SK-N-SH (cell line): Measurements from ENCODE around the gene HSPB3. TPM values are rescaled to one million over a fixed set of nuclear protein-coding genes. Genes with fewer than 3 reads are reported as not detected.

Source experiments
- CTCF ChIA-PET: fragments of 300-600, 350-600 bp; formaldehyde crosslinking; extraction: SDS; loops from one replicate; lab custom pipeline; 2021; lab: Yijun Ruan, JAX
- POLR2A ChIA-PET: fragments of 350-600 bp; sonication (Branson Sonifier 250); formaldehyde crosslinking; extraction: SDS; loops from one replicate; lab custom pipeline; 2020; ENCODE audit warnings: antibody characterized with exemption, inconsistent platforms; lab: Yijun Ruan, JAX
- DNase-seq: peaks from one replicate; pipeline ENCODE4 v3.0.0; 2012
- H2AFZ ChIP-seq: fragments of 200-600 bp; sonication (generic); 2 replicates; pipeline ENCODE4 v1.8.1; 2016; ENCODE audit warnings: antibody characterized with exemption, mild to moderate bottlenecking, low read depth
- H3F3A ChIP-seq: fragments of 200-600 bp; sonication (generic); replicated peaks from 2 replicates; pipeline ENCODE3; 2016; ENCODE audit warnings: antibody characterized with exemption, mild to moderate bottlenecking; ENCODE audit not compliant: insufficient read depth
- H3K27ac ChIP-seq, 2 experiments: fragments of 200-500 bp in 1 of 2; fragments of 200-600 bp in 1 of 2; sonication (Bioruptor generic) in 1 of 2; sonication (generic), shearing (Covaris generic) in 1 of 2; 2 replicates each; pipeline versions ENCODE4 v1.5.1 to v1.6.1; 2014 to 2016; ENCODE audit warnings: low read depth in 2 of 2, inconsistent platforms in 1 of 2, low read length in 1 of 2, mild to moderate bottlenecking in 1 of 2, mixed read lengths in 1 of 2
- H3K27me3 ChIP-seq: fragments of 200-600 bp; sonication (generic), shearing (Covaris generic); 2 replicates; pipeline ENCODE4 v1.6.1; 2016; ENCODE audit warnings: mixed run types; ENCODE audit not compliant: insufficient read depth
- H3K36me3 ChIP-seq, 2 experiments: fragments of 200-500 bp in 1 of 2; fragments of 200-600 bp in 1 of 2; sonication (Bioruptor generic) in 1 of 2; sonication (generic) in 1 of 2; replicated peaks in 1 of 2; 2 replicates each; pipeline versions ENCODE3 to v1.5.1; 2014 to 2016; ENCODE audit warnings: low read length in 1 of 2, mild to moderate bottlenecking in 1 of 2; ENCODE audit not compliant: insufficient read depth in 2 of 2, control insufficient read depth in 1 of 2
- H3K4me1 ChIP-seq, 2 experiments: fragments of 200-500 bp in 1 of 2; fragments of 200-600 bp in 1 of 2; sonication (Bioruptor generic) in 1 of 2; sonication (generic), shearing (Covaris generic) in 1 of 2; 2 replicates each; pipeline versions ENCODE4 v1.5.1 to v1.6.1; 2014 to 2016; ENCODE audit warnings: low read depth in 1 of 2, low read length in 1 of 2, mixed run types in 1 of 2; ENCODE audit not compliant: insufficient read depth in 2 of 2, control insufficient read depth in 1 of 2
- H3K4me2 ChIP-seq: fragments of 200-600 bp; sonication (generic), shearing (Covaris generic); 2 replicates; pipeline ENCODE4 v1.6.1; 2017; ENCODE audit warnings: mixed run types
- H3K4me3 ChIP-seq, 2 experiments: fragments of 200-500 bp in 1 of 2; fragments of 200-600 bp in 1 of 2; sonication (Bioruptor generic) in 1 of 2; sonication (generic), shearing (Covaris generic) in 1 of 2; 2 replicates each; pipeline versions ENCODE4 v1.5.1 to v1.8.1; 2014 to 2016; ENCODE audit warnings: low read depth in 2 of 2, inconsistent platforms in 1 of 2, low read length in 1 of 2, mild to moderate bottlenecking in 1 of 2, mixed read lengths in 1 of 2, moderate library complexity in 1 of 2
- H3K79me2 ChIP-seq: fragments of 200-600 bp; sonication (generic); 2 replicates; pipeline ENCODE4 v1.8.1; 2017; ENCODE audit warnings: mild to moderate bottlenecking; ENCODE audit not compliant: insufficient read depth
- H3K9ac ChIP-seq: fragments of 200-600 bp; sonication (generic); 2 replicates; pipeline ENCODE4 v1.6.1; 2017; ENCODE audit warnings: mixed run types
- H3K9me2 ChIP-seq: fragments of 200-600 bp; sonication (generic); 2 replicates; pipeline ENCODE4 v1.6.1; 2017; ENCODE audit warnings: mixed run types
- H3K9me3 ChIP-seq: fragments of 200-600 bp; sonication (generic); 2 replicates; pipeline ENCODE4 v1.6.1; 2017; ENCODE audit warnings: mixed run types, mild to moderate bottlenecking, moderate library complexity
- H4K20me1 ChIP-seq: fragments of 200-600 bp; sonication (generic); 2 replicates; pipeline ENCODE4 v1.6.1; 2017; ENCODE audit warnings: mild to moderate bottlenecking, mixed run types; ENCODE audit not compliant: insufficient read depth
- CHD2 ChIP-seq: fragments of 150-350 bp; IDR thresholded peaks from 2 replicates; pipeline ENCODE4 v1.6.1; 2018; ENCODE audit warnings: low read length; ENCODE audit not compliant: partially characterized antibody
- ELF1 ChIP-seq: IDR thresholded peaks from 2 replicates; pipeline ENCODE4 v1.4.0; 2012
- EZH2phosphoT487 ChIP-seq: fragments of 200-600 bp; sonication (generic); IDR thresholded peaks from 2 replicates; pipeline ENCODE4 v1.6.1; 2017; ENCODE audit warnings: low read depth, mixed run types, mild to moderate bottlenecking, antibody characterized with exemption, moderate library complexity, borderline replicate concordance
- FOSL2 ChIP-seq: IDR thresholded peaks from 2 replicates; pipeline ENCODE4 v1.4.0; 2012; ENCODE audit warnings: low read depth, mild to moderate bottlenecking, moderate library complexity, borderline replicate concordance
- FOXM1 ChIP-seq: IDR thresholded peaks from 2 replicates; pipeline ENCODE4 v1.4.0; 2012; ENCODE audit warnings: low read depth, mild to moderate bottlenecking
- GATA2 ChIP-seq: sonication (generic); formaldehyde crosslinking; IDR thresholded peaks from 2 replicates; pipeline ENCODE4 v1.5.0; 2020; ENCODE audit warnings: mild to moderate bottlenecking, missing genetic modification reagents
- IRF3 ChIP-seq: fragments of 150-350 bp; IDR thresholded peaks from 2 replicates; pipeline ENCODE4 v1.6.1; 2016; ENCODE audit warnings: mild to moderate bottlenecking, low read depth, low read length
- JUND ChIP-seq: IDR thresholded peaks from 2 replicates; pipeline ENCODE4 v1.4.0; 2012
- MEF2A ChIP-seq: IDR thresholded peaks from 2 replicates; pipeline ENCODE4 v1.4.0; 2012; ENCODE audit warnings: low read depth, borderline replicate concordance
- MXI1 ChIP-seq: IDR thresholded peaks from 2 replicates; pipeline ENCODE4 v1.6.1; 2012; ENCODE audit warnings: mild to moderate bottlenecking, low read depth, low read length, improper control_type of control experiment
- NFIC ChIP-seq: IDR thresholded peaks from 2 replicates; pipeline ENCODE4 v1.4.0; 2012; ENCODE audit warnings: borderline replicate concordance
- RCOR1 ChIP-seq: fragments of 150-350 bp; IDR thresholded peaks from 2 replicates; pipeline ENCODE4 v1.6.1; 2017; ENCODE audit warnings: antibody characterized with exemption, low read length
- RFX5 ChIP-seq: IDR thresholded peaks from 2 replicates; pipeline ENCODE4 v1.6.1; 2012; ENCODE audit warnings: mild to moderate bottlenecking, improper control_type of control experiment, low read length
- SIN3A ChIP-seq: IDR thresholded peaks from 2 replicates; pipeline ENCODE4 v1.6.1; 2012; ENCODE audit warnings: low read depth, mild to moderate bottlenecking, low read length, moderate library complexity, borderline replicate concordance
- SMC3 ChIP-seq: IDR thresholded peaks from 2 replicates; pipeline ENCODE4 v1.6.1; 2012; ENCODE audit warnings: low read depth, low read length, improper control_type of control experiment
- TAF1 ChIP-seq: IDR thresholded peaks from 2 replicates; pipeline ENCODE4 v1.6.1; 2012; ENCODE audit warnings: low read depth, mild to moderate bottlenecking, low read length, moderate library complexity, borderline replicate concordance
- USF2 ChIP-seq: fragments of 150-350 bp; IDR thresholded peaks from 2 replicates; pipeline ENCODE4 v1.6.1; 2017; ENCODE audit warnings: antibody characterized with exemption, low read length, low read depth, borderline replicate concordance
- YY1 ChIP-seq: IDR thresholded peaks from 2 replicates; pipeline ENCODE4 v1.4.0; 2012; ENCODE audit warnings: low read depth, mild to moderate bottlenecking
- ZBTB33 ChIP-seq: IDR thresholded peaks from 2 replicates; pipeline ENCODE4 v1.4.0; 2012; ENCODE audit warnings: low read depth, borderline replicate concordance
- WGBS: methylation state at CpG from one replicate; pipeline ENCODE4 v1.1.6; 2017; ENCODE audit warnings: low lambda C conversion rate; 5-methylcytosine and 5-hydroxymethylcytosine counted together
- polyA plus RNA-seq, 3 experiments: library from polyadenylated mRNA; depleted of rRNA; stranded (reverse); fragments of >200 nt; gene quantifications; 2 replicates each; pipeline ENCODE4 v1.2.3, GENCODE V29; 2012
- TF ChIP-seq, protein P1 (sequence below): IDR thresholded peaks from 2 replicates; pipeline ENCODE4; 2012

The HSPB3 gene
- polyA plus RNA-seq, 1 of the 3 experiments (the other 2 are of a cell fraction), result 3.3 TPM

GRCh38 chr5:54442271-54442670 is 13.2 kb upstream of the HSPB3 start:
- Histone ChIP-seq H4K20me1 (no peaks in the 10 kb centered on the region), H3F3A (no peaks in the 10 kb centered on the region), H3K27ac (no peak overlapping the region), H3K79me2 (no peaks in the 10 kb centered on the region), H3K4me2 (no peak overlapping the region), H3K4me1 (no peaks in the 10 kb centered on the region; a peak in 1 of 4 replicates), H2AFZ (no peak overlapping the region), H3K36me3 (no peaks in the 10 kb centered on the region), H3K27me3 (no peaks in the 10 kb centered on the region; the same call in 1 of the 2 replicates), H3K9me2 (no peaks in the 10 kb centered on the region), H3K9ac (no peak overlapping the region), H3K9me3 (no peaks in the 10 kb centered on the region), H3K4me3 (no peak overlapping the region)
- POLR2A ChIA-PET, result no interaction called here
- WGBS, result 0% methylated on average over 1 of the region's 1 CpG
- CTCF ChIA-PET, result interaction anchor here (0.8 to 2.7 kb wide), 5 partner anchors 12 to 424 kb away, joined by 3 to 28 read pairs (median 7); no protein-coding TSS in a partner anchor
- DNase-seq, result no peak
- TF ChIP-seq RFX5 (no peak), SIN3A (no peak), CHD2 (no peak), ELF1 (no peak), FOXM1 (no peak), USF2 (no peak), YY1 (no peak), JUND (no peak), MEF2A (no peak), NFIC (no peak), RCOR1 (no peak), ZBTB33 (no peak), TAF1 (no peak), MXI1 (no peak), GATA2 (CRISPR knock-in tag) (no peak), EZH2phosphoT487 (no peak), FOSL2 (no peak), SMC3 (no peak), IRF3 (no peak)
- TF ChIP-seq, protein P1, sequence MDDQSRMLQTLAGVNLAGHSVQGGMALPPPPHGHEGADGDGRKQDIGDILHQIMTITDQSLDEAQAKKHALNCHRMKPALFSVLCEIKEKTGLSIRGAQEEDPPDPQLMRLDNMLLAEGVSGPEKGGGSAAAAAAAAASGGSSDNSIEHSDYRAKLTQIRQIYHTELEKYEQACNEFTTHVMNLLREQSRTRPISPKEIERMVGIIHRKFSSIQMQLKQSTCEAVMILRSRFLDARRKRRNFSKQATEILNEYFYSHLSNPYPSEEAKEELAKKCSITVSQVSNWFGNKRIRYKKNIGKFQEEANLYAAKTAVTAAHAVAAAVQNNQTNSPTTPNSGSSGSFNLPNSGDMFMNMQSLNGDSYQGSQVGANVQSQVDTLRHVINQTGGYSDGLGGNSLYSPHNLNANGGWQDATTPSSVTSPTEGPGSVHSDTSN, result no peak
